Muscle of leg (tissue), 11 donors: ENCODE results near the gene PRSS3. TPM values are rescaled to one million over a fixed set of nuclear protein-coding genes. Genes with fewer than 3 reads are reported as not detected.
"Not testable (repeated sequence)": the region's sequence is repeated elsewhere in the genome, so short reads cannot be mapped to it uniquely, and the experiment has no call there.

ENCODE experiments used
- DNase-seq: peaks from one replicate; pipeline ENCODE4 v3.0.0; 2013
- H3K27ac ChIP-seq: one replicate; pipeline ENCODE4 v1.5.1; 2013; ENCODE audit warnings: mild to moderate bottlenecking, low read length, control low read depth
- H3K27me3 ChIP-seq: one replicate; pipeline ENCODE4 v1.6.1; 2013; ENCODE audit warnings: low read length; ENCODE audit not compliant: control insufficient read depth, insufficient read depth
- H3K36me3 ChIP-seq: one replicate; pipeline ENCODE4 v1.6.1; 2013; ENCODE audit warnings: low read length; ENCODE audit not compliant: control insufficient read depth, insufficient read depth
- H3K4me1 ChIP-seq: one replicate; pipeline ENCODE4 v1.6.1; 2013; ENCODE audit warnings: low read length; ENCODE audit not compliant: control insufficient read depth, insufficient read depth
- H3K4me3 ChIP-seq: one replicate; pipeline ENCODE4 v1.5.1; 2013; ENCODE audit warnings: low read length, control low read depth
- H3K9me3 ChIP-seq: replicated peaks from 2 replicates; pipeline ENCODE4 v1.6.1; 2013; ENCODE audit warnings: low read depth, low read length; ENCODE audit not compliant: control insufficient read depth
- WGBS: methylation state at CpG from one replicate; pipeline ENCODE4 v1.1.5; 2013; ENCODE audit warnings: missing lambda C conversion rate; ENCODE audit not compliant: insufficient coverage; 5-methylcytosine and 5-hydroxymethylcytosine counted together
- polyA plus RNA-seq, 8 donors: library from polyadenylated mRNA; unstranded; fragments of 120-200 nt; gene quantifications; one replicate each; pipeline versions ENCODE4 v1.2.1 to v1.2.3, GENCODE V29; 2013; ENCODE audit warnings: inconsistent platforms in 1 of 8, low replicate concordance in 1 of 8; ENCODE audit not compliant: insufficient read length in 8 of 8, insufficient read depth in 1 of 8
- total RNA-seq: library from RNA; stranded (reverse); fragments of 120-200 nt; gene quantifications from one replicate; pipeline ENCODE4 v1.2.4, GENCODE V29; 2013

The PRSS3 gene
- total and polyA plus RNA-seq, 9 donors: 0.09 to 3.2 (median 0.37) TPM; not detected in 2

DNA sequence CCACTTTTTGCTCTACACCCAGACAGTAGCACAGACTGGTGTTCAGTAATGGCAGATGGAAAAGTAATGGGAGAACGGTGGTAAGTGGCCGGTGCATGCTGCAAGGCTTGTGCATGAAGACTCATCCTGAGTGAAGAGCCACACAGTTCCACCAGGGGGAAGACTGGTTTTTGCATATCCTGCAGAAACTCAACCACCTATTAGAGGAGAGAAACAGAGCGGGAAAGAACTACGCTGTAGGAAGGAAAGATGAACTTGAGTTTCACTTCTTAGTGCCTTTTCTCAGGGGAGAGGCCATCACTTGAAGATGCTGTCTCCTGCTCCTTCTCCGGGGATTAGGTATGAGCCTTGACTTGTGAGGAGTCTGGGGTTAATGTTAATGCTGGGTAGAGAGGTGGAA is 9.4 kb upstream of the PRSS3 start:
- no peak overlapping the region for H3K4me3 ChIP-seq
- H3K36me3 ChIP-seq: no peaks in the 10 kb centered on the region
- H3K4me1 ChIP-seq: no peaks in the 10 kb centered on the region
- WGBS: 100% methylated on average over 1 of the region's 5 CpGs
- H3K9me3 ChIP-seq: no peaks in the 10 kb centered on the region
- no peak overlapping the region for H3K27ac ChIP-seq
- no peaks in the 10 kb centered on the region for H3K27me3 ChIP-seq
- peak; percentile 15 for DNase-seq

DNA sequence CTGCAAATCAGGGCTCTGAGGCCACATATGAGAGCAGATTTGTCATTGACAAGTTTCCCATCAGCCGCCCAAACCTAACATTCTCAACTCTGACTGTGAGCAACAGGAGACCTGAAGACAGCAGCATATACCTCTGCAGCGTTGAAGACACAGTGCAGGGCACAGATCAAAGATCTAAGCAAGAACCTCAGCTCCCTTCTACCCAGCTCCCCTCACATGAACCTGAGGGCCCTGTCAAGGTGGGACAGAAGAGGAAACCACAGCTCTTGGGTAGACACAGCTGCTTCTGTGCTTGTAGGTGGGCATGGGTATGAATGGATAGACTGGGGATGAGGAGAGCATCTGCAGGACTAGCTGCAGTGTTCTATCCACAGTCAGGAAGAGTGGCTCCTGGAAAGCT is 8.7 kb upstream of the PRSS3 start:
- Histone ChIP-seq H3K4me1 (no peaks in the 10 kb centered on the region), H3K4me3 (no peak overlapping the region), H3K27ac (no peak overlapping the region), H3K9me3 (no peaks in the 10 kb centered on the region), H3K36me3 (no peaks in the 10 kb centered on the region), H3K27me3 (no peaks in the 10 kb centered on the region)
- DNase-seq: no peak
- 100% methylated on average over 1 of the region's 2 CpGs for WGBS

GRCh38 chr9:33787839-33788238 is 7.5 kb upstream of the PRSS3 start:
- H3K4me1 ChIP-seq: no peaks in the 10 kb centered on the region
- H3K4me3 ChIP-seq: no peak overlapping the region
- no CpG with 5 or more reads among the region's 1 CpG for WGBS
- no peaks in the 10 kb centered on the region for H3K36me3 ChIP-seq
- H3K27me3 ChIP-seq: no peaks in the 10 kb centered on the region
- peak; percentile 10 for DNase-seq
- H3K27ac ChIP-seq: no peak overlapping the region
- no peaks in the 10 kb centered on the region for H3K9me3 ChIP-seq

DNA sequence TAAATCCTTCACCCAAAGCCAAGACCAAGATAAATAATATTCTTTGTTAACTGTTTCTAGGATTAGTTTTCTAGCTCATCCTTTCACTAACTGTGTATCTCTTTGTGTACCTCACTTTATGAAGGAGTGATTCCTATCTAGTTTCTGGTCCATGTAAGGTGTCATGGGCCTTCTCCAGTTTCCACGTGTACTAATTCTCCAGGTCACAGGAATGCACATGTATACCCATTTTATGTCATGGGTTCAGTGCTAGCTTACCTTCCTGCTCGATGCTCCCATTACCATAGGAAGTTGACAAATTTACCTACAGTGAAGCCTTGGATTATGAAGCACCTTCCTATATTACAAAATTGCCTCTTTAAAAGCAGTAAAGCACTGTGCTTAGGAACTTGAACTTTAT is 5.9 kb upstream of the PRSS3 start:
- H3K27me3 ChIP-seq, H3K4me1 ChIP-seq, H3K27ac ChIP-seq, H3K4me3 ChIP-seq, H3K36me3 ChIP-seq, H3K9me3 ChIP-seq, DNase-seq: not testable (repeated sequence)
- WGBS: 67% methylated on average over 2 of the region's 2 CpGs

DNA sequence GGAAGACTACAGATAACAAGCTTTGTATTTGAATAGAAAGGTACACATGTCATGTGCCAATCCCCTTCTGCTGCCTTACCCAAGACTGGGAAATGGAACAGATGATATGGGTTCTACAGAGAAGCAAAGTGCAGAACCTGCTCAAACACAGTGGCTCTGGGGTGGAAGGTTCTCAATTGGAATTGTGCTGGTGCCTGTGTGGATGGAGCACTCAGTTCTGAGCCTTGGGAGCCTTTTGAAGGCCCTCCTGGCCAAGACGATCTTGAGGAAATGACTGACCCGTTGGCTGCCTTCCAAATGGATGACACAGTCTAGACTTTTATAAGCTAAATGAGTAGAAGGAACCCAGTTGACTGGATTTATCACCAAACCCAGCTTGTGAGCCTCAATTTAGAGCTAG is 4.2 kb upstream of the PRSS3 start:
- WGBS: no CpG with 5 or more reads among the region's 2 CpGs

DNA sequence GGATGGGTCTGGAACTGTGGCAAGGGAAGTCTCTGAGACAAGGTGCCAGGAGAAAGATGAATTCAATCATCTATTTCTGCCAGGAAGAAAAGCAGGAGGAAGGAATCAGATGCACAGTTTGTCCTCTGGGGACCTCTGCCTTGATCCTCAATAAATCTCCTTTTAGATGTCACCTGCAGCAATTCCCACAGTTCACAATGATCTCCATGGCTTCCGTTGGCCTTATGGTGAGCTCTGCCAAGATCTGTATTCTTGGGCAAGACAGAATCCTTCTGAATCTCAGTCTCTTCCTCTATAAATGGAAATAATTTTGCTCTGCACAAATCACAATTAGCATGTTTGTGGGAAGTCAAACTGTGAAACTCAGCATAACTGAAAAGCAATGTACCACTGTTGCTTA is 1.9 kb upstream of the PRSS3 start:
- not testable (repeated sequence) for H3K9me3 ChIP-seq, H3K27ac ChIP-seq, H3K36me3 ChIP-seq, DNase-seq, H3K4me3 ChIP-seq, H3K4me1 ChIP-seq
- peaks cover 10% of the 10 kb centered on the region for H3K27me3 ChIP-seq
- 50% methylated on average over 1 of the region's 1 CpG for WGBS

More for the DNA sequence above, 4.2 kb upstream of the PRSS3 start:
- Histone ChIP-seq H3K27ac (no peak overlapping the region), H3K4me3 (no peak overlapping the region), H3K36me3 (no peaks in the 10 kb centered on the region), H3K4me1 (no peaks in the 10 kb centered on the region), H3K9me3 (no peaks in the 10 kb centered on the region), H3K27me3 (no peaks in the 10 kb centered on the region)
- DNase-seq: no peak

DNA sequence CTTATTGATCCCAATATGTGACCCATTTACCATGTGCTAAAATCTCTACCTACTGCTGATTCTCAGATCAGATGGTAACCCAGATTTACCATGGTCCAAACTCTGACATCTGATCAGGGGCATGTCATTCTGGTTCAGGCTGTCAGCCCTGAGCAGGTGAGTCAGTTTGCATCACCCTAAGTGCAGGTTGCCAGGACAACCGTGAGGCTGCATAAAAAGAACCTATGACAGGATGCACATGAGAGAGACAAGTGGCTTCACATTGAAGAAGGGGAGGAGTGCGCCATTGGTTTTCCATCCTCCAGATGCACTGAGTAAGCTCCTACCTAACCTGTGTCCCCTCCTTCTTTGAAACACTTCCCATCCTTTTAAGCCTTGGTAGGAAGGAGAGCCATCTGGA is 801 bp upstream of the PRSS3 start:
- Histone ChIP-seq H3K9me3 (no peaks in the 10 kb centered on the region), H3K27me3 (peaks cover 10% of the 10 kb centered on the region), H3K36me3 (no peaks in the 10 kb centered on the region), H3K27ac (no peak overlapping the region), H3K4me1 (no peaks in the 10 kb centered on the region), H3K4me3 (no peak overlapping the region)
- WGBS: 100% methylated on average over 1 of the region's 2 CpGs
- DNase-seq: no peak

GRCh38 chr9:33795819-33796218 is 458 bp downstream of the PRSS3 start:
- Histone ChIP-seq H3K27ac (no peak overlapping the region), H3K27me3 (peaks cover 10% of the 10 kb centered on the region), H3K4me1 (no peaks in the 10 kb centered on the region), H3K4me3 (no peak overlapping the region), H3K9me3 (no peaks in the 10 kb centered on the region), H3K36me3 (no peaks in the 10 kb centered on the region)
- DNase-seq: no peak
- 21% methylated on average over 2 of the region's 4 CpGs for WGBS

DNA sequence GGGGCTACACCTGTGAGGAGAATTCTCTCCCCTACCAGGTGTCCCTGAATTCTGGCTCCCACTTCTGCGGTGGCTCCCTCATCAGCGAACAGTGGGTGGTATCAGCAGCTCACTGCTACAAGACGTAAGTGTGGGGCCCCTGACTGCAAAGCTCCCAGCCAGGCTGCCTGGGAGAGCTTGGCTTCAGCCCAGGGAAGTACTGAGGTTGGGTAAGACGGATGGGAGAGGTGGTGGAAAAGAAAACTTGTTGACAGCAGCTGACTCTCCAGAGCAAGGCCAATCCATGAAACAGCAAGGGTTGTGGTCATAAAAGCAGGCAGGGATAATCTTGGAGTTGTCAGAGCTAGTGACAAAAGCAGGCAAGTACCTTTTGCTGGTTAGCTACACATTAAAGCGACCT is 1.3 kb downstream of the PRSS3 start:
- not testable (repeated sequence) for H3K36me3 ChIP-seq, DNase-seq, H3K4me1 ChIP-seq, H3K4me3 ChIP-seq, H3K9me3 ChIP-seq, H3K27ac ChIP-seq
- H3K27me3 ChIP-seq: peaks cover 10% of the 10 kb centered on the region
- 44% methylated on average over 2 of the region's 5 CpGs for WGBS

DNA sequence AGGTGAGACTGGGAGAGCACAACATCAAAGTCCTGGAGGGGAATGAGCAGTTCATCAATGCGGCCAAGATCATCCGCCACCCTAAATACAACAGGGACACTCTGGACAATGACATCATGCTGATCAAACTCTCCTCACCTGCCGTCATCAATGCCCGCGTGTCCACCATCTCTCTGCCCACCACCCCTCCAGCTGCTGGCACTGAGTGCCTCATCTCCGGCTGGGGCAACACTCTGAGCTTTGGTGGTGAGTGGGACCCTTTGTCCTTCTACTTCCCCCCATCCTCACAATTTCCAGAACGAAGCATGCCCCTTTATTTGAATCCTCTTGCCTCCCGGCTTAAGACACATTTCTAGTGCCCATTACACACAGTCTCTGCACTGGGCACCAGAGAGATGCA is 2.5 kb downstream of the PRSS3 start:
- whole genome bisulfite sequencing: 100% methylated on average over 2 of the region's 8 CpGs
- Histone ChIP-seq H3K4me1 (no peaks in the 10 kb centered on the region), H3K9me3 (no peaks in the 10 kb centered on the region), H3K36me3 (no peaks in the 10 kb centered on the region), H3K4me3 (no peak overlapping the region), H3K27ac (no peak overlapping the region), H3K27me3 (peaks cover 10% of the 10 kb centered on the region)
- no peak for DNase-seq

DNA sequence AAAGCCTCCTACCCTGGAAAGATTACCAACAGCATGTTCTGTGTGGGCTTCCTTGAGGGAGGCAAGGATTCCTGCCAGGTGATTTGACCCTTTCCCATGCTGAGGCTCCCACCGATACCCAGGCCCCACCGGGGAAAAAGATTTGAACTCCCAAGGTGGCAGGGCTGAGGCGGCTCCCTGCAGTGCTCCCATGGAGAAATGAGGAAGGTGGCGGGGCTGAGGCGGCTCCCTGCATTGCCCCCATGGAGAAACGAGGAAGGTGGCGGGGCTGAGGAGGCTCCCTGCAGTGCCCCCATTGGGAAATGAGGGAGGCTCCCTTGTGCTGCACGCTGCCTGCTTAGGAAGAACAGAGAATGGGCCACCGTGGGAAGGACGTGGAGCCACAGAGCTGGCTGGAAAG is 3.2 kb downstream of the PRSS3 start:
- H3K27me3 ChIP-seq: peaks cover 10% of the 10 kb centered on the region
- H3K9me3 ChIP-seq: no peaks in the 10 kb centered on the region
- no peak overlapping the region for H3K27ac ChIP-seq
- H3K4me1 ChIP-seq: no peaks in the 10 kb centered on the region
- WGBS: 80% methylated on average over 7 of the region's 10 CpGs
- no peak for DNase-seq
- H3K36me3 ChIP-seq: no peaks in the 10 kb centered on the region
- H3K4me3 ChIP-seq: no peak overlapping the region
